CD8-positive, alpha-beta memory T cell (primary cell): ENCODE results near the gene DNAAF5. TPM values are rescaled to one million over a fixed set of nuclear protein-coding genes. Genes with fewer than 3 reads are reported as not detected.

Experiments
- CTCF ChIA-PET: fragments of 350-600 bp; sonication (Branson Sonifier 250); formaldehyde crosslinking; loops from one replicate; lab custom pipeline; 2021; ENCODE audit warnings: antibody characterized with exemption; lab: Charles Lee
- POLR2A ChIA-PET: fragments of 350-600 bp; sonication (Branson Sonifier 250); formaldehyde crosslinking; loops from one replicate; lab custom pipeline; 2021; ENCODE audit warnings: antibody characterized with exemption; lab: Charles Lee
- DNase-seq, 5 donors: peaks; one replicate each; pipeline versions ENCODE4 v3.0.0 to v3.0.0-alpha.2; 2020 to 2022; ENCODE audit warnings: mixed read lengths in 1 of 5
- H3K27ac ChIP-seq: one replicate; pipeline ENCODE4 v1.7.0; 2013; ENCODE audit warnings: low read depth, mild to moderate bottlenecking, low read length, moderate library complexity
- H3K27me3 ChIP-seq: 2 replicates; pipeline ENCODE4 v1.7.0; 2013; ENCODE audit warnings: low read length, mild to moderate bottlenecking; ENCODE audit not compliant: insufficient read depth, poor library complexity, severe bottlenecking
- H3K36me3 ChIP-seq: 2 replicates; pipeline ENCODE4 v1.7.0; 2013; ENCODE audit warnings: mild to moderate bottlenecking, low read length, moderate library complexity; ENCODE audit not compliant: insufficient read depth
- H3K4me1 ChIP-seq: 2 replicates; pipeline ENCODE4 v1.7.0; 2013; ENCODE audit warnings: mild to moderate bottlenecking, low read length, moderate library complexity; ENCODE audit not compliant: insufficient read depth
- H3K4me3 ChIP-seq: 2 replicates; pipeline ENCODE4 v1.7.0; 2013; ENCODE audit warnings: mild to moderate bottlenecking, low read length
- H3K9me3 ChIP-seq: 2 replicates; pipeline ENCODE4 v1.7.0; 2013; ENCODE audit warnings: mild to moderate bottlenecking, low read length
- H3K27ac Mint-ChIP-seq, 8 donors: one replicate each; pipeline ENCODE4 v1.8.0; 2020 to 2021; ENCODE audit warnings: mixed read lengths in 8 of 8, mild to moderate bottlenecking in 6 of 8, inconsistent platforms in 3 of 8, moderate library complexity in 3 of 8
- H3K27me3 Mint-ChIP-seq, 2 donors: one replicate each; pipeline ENCODE4 v1.8.0; 2020 to 2021; ENCODE audit warnings: mixed read lengths in 2 of 2, mild to moderate bottlenecking in 1 of 2, moderate library complexity in 1 of 2
- H3K36me3 Mint-ChIP-seq, 3 donors: one replicate each; pipeline ENCODE4 v1.8.0; 2020 to 2021; ENCODE audit warnings: mixed read lengths in 3 of 3, inconsistent platforms in 1 of 3, mild to moderate bottlenecking in 1 of 3
- H3K4me1 Mint-ChIP-seq, 3 donors: one replicate each; pipeline ENCODE4 v1.8.0; 2020 to 2021; ENCODE audit warnings: mixed read lengths in 3 of 3, inconsistent platforms in 1 of 3, mild to moderate bottlenecking in 1 of 3
- H3K4me3 Mint-ChIP-seq, 7 donors: one replicate each; pipeline ENCODE4 v1.8.0; 2020 to 2021; ENCODE audit warnings: mixed read lengths in 7 of 7, mild to moderate bottlenecking in 6 of 7, moderate library complexity in 4 of 7, inconsistent platforms in 2 of 7
- H3K9me3 Mint-ChIP-seq, 5 donors: one replicate each; pipeline ENCODE4 v1.8.0; 2020 to 2022; ENCODE audit warnings: mixed read lengths in 5 of 5, mild to moderate bottlenecking in 3 of 5, moderate library complexity in 2 of 5, inconsistent platforms in 1 of 5
- polyA plus RNA-seq: library from polyadenylated mRNA; unstranded; fragments of 300-500 nt; fragmentation: Illumina TruSeq; gene quantifications from one replicate; pipeline ENCODE4 v1.2.3, GENCODE V29; 2021
- total RNA-seq, 2 experiments: library from RNA; stranded (reverse); gene quantifications; one replicate each; pipeline ENCODE4 v1.2.3, GENCODE V29; 2021

Gene DNAAF5
- total and polyA plus RNA-seq, 3 experiments from 2014 or later: 4.4 to 48.0 (median 47.3) TPM

DNA sequence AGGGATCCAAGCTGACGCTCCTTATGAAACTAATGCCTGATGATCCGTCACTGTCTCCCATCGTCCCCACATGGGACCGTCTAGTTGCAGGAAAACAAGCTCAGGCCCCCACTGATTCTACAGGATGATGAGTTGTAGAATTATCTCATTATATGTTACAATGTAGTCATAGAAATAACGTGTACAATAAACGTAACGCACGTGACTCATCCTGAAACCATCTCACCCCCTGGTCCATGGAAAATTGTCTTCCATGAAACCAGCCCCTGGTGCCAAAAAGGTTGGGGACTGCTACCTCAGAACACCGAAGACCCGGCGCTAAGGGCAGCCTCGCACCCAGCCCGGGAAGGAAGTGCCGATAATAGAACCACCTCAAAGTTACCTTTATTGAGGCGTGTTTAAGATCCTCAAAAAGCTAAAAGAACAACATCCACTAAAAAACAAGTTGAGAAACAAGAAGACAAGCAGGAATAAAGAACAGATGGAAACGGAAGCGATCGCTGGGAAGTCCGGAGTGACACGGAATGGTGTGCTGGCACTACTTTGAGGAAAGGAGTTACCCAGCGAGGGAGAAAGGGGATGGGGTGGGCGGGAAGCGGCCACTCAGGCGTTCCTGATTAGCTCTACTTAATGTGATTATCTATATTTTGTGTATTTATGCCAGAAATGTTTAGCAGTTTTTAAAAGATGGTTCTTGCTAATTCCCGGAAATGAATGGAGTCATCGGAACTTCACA lies 50.7 kb downstream of the DNAAF5 start:
- DNase-seq: no peak
- Mint-ChIP-seq H3K36me3 (peaks cover 0 to 56% (median 3%) of the 10 kb centered on the region in 3 donors), H3K27me3 (no peaks in the 10 kb centered on the region), H3K9me3 (no peaks in the 10 kb centered on the region), H3K4me1 (no peaks in the 10 kb centered on the region), H3K27ac (no peak overlapping the region), H3K4me3 (no peak overlapping the region)
- Histone ChIP-seq H3K9me3 (no peaks in the 10 kb centered on the region), H3K27ac (no peak overlapping the region), H3K4me3 (no peak overlapping the region), H3K36me3 (no peaks in the 10 kb centered on the region), H3K4me1 (no peaks in the 10 kb centered on the region), H3K27me3 (no peaks in the 10 kb centered on the region)
- CTCF ChIA-PET: interaction anchor here (1.5 kb wide), 1 partner anchor 455 kb away, joined by 5 read pairs; no protein-coding TSS in a partner anchor
- POLR2A ChIA-PET: no interaction called here

DNA sequence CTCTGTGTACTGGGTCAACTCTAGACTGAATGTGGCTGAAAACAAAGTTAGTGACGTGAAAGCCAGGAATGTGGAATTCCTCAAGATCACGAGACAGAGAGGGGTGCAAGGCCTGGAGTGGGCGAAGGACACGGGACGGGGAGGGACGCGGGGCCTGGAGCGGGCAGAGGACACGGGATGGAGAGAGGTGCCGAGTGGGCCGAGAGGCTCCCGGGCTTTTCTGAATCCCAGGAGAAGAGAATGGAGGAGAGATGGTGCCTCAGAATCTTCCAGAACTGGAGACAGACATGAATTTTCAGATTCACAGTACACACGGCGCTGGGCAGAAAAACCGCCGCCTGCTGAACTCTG lies 51.2 kb downstream of the DNAAF5 start:
- Histone ChIP-seq H3K9me3 (no peaks in the 10 kb centered on the region), H3K4me1 (no peaks in the 10 kb centered on the region), H3K27ac (no peak overlapping the region), H3K36me3 (no peaks in the 10 kb centered on the region), H3K27me3 (no peaks in the 10 kb centered on the region), H3K4me3 (no peak overlapping the region)
- ChIA-PET CTCF (interaction anchor here (1.5 kb wide), 1 partner anchor 456 kb away, joined by 5 read pairs; no protein-coding TSS in a partner anchor), POLR2A (no interaction called here)
- Mint-ChIP-seq H3K4me3 (no peak overlapping the region), H3K27ac (no peak overlapping the region), H3K4me1 (no peaks in the 10 kb centered on the region), H3K9me3 (no peaks in the 10 kb centered on the region), H3K36me3 (peaks cover 0 to 55% (median 3%) of the 10 kb centered on the region in 3 donors), H3K27me3 (no peaks in the 10 kb centered on the region)
- DNase-seq: no peak

DNA sequence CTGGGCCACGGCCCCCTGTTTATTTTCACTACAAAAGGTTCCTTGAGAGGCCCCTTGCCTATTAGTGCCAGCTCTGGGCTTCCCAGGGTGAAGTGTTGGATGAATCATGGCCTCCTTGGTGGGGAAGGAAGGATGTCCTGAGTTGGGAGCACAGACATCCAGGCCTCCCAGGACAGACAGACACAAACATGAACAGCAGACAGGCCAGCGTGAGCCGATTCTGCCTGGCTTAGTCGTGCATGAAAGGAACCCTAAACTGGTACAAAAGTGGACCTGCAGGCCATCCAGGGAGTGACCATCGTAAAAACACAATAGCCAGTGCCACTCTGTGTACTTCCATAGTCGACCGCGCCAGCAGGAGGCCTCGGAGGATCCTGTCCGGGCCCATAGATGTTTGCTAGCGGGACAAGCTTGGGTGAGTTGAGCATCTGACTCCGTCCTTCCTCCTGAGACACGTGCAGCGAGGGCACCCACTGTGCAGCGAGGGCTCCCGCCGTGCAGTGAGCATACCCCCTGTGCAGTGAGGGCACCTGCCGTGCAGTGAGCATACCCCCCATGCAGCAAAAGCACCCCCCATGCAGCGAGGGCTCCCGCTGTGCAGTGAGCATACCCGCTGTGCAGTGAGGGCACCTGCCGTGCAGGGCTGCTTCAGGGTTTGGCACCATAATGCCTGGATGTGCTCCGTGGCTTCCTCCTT lies 51.9 kb downstream of the DNAAF5 start:
- Mint-ChIP-seq H3K4me1 (no peaks in the 10 kb centered on the region), H3K4me3 (no peak overlapping the region), H3K9me3 (no peaks in the 10 kb centered on the region), H3K27me3 (no peaks in the 10 kb centered on the region), H3K27ac (no peak overlapping the region), H3K36me3 (peaks cover 0 to 59% (median 3%) of the 10 kb centered on the region in 3 donors)
- no peak for DNase-seq
- POLR2A ChIA-PET: no interaction called here
- no peaks in the 10 kb centered on the region for H3K36me3 ChIP-seq
- no peaks in the 10 kb centered on the region for H3K27me3 ChIP-seq
- H3K4me3 ChIP-seq: no peak overlapping the region
- H3K9me3 ChIP-seq: no peaks in the 10 kb centered on the region
- H3K4me1 ChIP-seq: no peaks in the 10 kb centered on the region
- CTCF ChIA-PET: no interaction called here
- no peak overlapping the region for H3K27ac ChIP-seq

DNA sequence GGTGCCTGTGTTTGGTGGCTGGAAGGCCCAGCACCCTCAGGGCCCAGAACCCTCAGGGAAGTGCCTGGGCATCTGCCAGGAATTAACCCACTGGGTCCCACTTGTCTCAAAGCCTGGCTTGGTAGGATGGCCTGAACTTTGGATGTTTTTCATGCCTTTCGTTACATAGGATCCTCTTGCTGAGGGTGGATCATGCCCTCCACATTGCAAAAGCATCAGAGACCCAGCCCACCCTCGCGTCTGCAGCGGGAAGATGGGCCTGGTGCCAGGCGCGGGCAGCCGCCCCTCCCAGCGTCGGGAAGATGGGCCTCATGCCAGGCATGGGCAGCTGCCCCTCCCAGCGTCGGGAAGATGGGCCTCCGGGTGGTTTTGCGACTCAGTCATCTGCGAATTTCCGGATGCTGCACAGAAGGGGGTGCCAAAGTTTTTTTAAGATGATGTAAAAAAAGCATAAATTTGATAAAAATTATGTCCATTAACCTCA lies 52.5 kb downstream of the DNAAF5 start:
- Histone ChIP-seq H3K9me3 (no peaks in the 10 kb centered on the region), H3K36me3 (no peaks in the 10 kb centered on the region), H3K27ac (no peak overlapping the region), H3K27me3 (no peaks in the 10 kb centered on the region), H3K4me1 (no peaks in the 10 kb centered on the region), H3K4me3 (no peak overlapping the region)
- H3K4me3 Mint-ChIP-seq: no peak overlapping the region
- CTCF ChIA-PET: no interaction called here
- POLR2A ChIA-PET: no interaction called here
- no peaks in the 10 kb centered on the region for H3K9me3 Mint-ChIP-seq
- H3K4me1 Mint-ChIP-seq: no peaks in the 10 kb centered on the region
- H3K27ac Mint-ChIP-seq: no peak overlapping the region
- H3K27me3 Mint-ChIP-seq: no peaks in the 10 kb centered on the region
- DNase-seq: no peak
- H3K36me3 Mint-ChIP-seq: peaks cover 0 to 61% (median 3%) of the 10 kb centered on the region in 3 donors

DNA sequence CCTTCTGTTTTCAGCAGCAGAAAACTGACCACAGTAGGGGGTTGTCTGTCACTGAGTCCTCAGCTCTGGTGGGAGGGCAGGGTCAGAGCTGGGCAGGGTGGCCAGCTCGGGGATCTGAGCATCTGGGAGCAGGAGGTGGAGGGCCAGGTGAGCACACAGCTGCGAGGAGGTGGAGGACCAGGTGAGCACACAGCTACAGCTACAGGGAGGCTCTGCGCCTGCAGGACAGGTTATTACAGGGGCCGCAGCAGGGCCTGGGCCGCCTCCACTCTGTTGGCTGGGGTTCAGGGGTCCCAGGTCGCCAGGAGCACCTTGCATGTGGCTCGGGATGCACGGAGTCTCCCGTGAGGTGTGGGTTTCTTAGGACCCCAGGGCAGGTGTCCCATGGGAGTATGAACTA lies 53.0 kb downstream of the DNAAF5 start:
- H3K27ac Mint-ChIP-seq: no peak overlapping the region

DNA sequence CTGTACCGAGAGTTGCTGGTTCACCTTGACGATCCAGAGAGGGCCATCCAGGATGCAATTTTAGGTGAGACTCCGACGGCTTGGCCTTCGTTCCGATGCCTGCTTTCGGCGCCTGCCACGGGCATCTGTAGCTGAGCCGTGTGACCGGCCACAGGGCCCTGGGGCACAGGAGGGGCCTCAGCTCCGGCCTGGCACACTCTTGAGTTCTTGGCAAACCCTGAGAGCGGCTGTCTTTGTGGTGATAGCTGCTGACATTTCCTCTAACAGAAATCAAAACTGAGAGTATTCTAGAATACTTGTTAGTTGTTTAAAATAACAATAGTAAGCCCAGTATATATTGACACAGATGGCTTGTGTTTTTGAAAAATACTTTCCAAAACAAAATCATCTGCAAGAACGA lies 53.6 kb downstream of the DNAAF5 start:
- Mint-ChIP-seq H3K27ac (peak overlapping the region in 1 of 8 donors; percentile 72), H3K36me3 (peaks cover 0 to 69% (median 6%) of the 10 kb centered on the region in 3 donors), H3K27me3 (no peaks in the 10 kb centered on the region), H3K9me3 (no peaks in the 10 kb centered on the region), H3K4me1 (peaks cover 0 to 2% (median 0%) of the 10 kb centered on the region in 3 donors), H3K4me3 (no peak overlapping the region)
- CTCF ChIA-PET: no interaction called here
- DNase-seq: no peak
- H3K27me3 ChIP-seq: no peaks in the 10 kb centered on the region
- no peak overlapping the region for H3K4me3 ChIP-seq
- no peaks in the 10 kb centered on the region for H3K9me3 ChIP-seq
- POLR2A ChIA-PET: no interaction called here
- H3K27ac ChIP-seq: no peak overlapping the region
- H3K4me1 ChIP-seq: no peaks in the 10 kb centered on the region
- H3K36me3 ChIP-seq: no peaks in the 10 kb centered on the region

More for the DNA sequence above, 53.0 kb downstream of the DNAAF5 start:
- Mint-ChIP-seq H3K36me3 (peaks cover 0 to 66% (median 3%) of the 10 kb centered on the region in 3 donors), H3K9me3 (no peaks in the 10 kb centered on the region), H3K4me1 (no peaks in the 10 kb centered on the region), H3K27me3 (no peaks in the 10 kb centered on the region), H3K4me3 (no peak overlapping the region)
- H3K4me3 ChIP-seq: no peak overlapping the region
- no peaks in the 10 kb centered on the region for H3K4me1 ChIP-seq
- no peak overlapping the region for H3K27ac ChIP-seq
- H3K36me3 ChIP-seq: no peaks in the 10 kb centered on the region
- ChIA-PET CTCF (no interaction called here), POLR2A (no interaction called here)
- H3K27me3 ChIP-seq: no peaks in the 10 kb centered on the region
- H3K9me3 ChIP-seq: no peaks in the 10 kb centered on the region
- DNase-seq: no peak

DNA sequence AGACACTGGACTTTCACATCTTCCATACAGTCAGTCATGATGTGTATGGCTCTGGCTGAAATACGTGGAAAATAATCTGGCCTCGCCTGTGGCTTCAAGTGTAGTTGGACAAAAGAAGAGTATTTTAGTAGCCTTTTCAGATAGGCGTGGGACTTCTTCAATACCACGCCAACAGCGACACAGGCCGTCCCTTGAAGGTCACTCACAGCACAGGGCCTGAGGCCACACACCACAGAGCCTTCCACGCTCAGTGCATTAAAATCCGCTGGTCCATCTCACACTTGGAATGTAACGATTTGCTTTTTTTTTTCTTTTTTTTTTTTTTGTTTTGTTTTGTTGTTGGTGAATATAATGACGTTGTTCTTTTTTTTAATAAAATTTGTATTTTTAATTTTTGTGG lies 54.0 kb downstream of the DNAAF5 start:
- DNase-seq: no peak
- Histone ChIP-seq H3K4me1 (no peaks in the 10 kb centered on the region), H3K36me3 (no peaks in the 10 kb centered on the region), H3K9me3 (no peaks in the 10 kb centered on the region), H3K27ac (no peak overlapping the region), H3K4me3 (no peak overlapping the region), H3K27me3 (no peaks in the 10 kb centered on the region)
- Mint-ChIP-seq H3K4me1 (peaks cover 0 to 3% (median 0%) of the 10 kb centered on the region in 3 donors), H3K9me3 (no peaks in the 10 kb centered on the region), H3K27me3 (no peaks in the 10 kb centered on the region), H3K27ac (peak overlapping the region in 1 of 8 donors; percentile 24), H3K4me3 (no peak overlapping the region), H3K36me3 (peaks cover 0 to 71% (median 7%) of the 10 kb centered on the region in 3 donors)
- CTCF ChIA-PET: no interaction called here
- POLR2A ChIA-PET: no interaction called here

DNA sequence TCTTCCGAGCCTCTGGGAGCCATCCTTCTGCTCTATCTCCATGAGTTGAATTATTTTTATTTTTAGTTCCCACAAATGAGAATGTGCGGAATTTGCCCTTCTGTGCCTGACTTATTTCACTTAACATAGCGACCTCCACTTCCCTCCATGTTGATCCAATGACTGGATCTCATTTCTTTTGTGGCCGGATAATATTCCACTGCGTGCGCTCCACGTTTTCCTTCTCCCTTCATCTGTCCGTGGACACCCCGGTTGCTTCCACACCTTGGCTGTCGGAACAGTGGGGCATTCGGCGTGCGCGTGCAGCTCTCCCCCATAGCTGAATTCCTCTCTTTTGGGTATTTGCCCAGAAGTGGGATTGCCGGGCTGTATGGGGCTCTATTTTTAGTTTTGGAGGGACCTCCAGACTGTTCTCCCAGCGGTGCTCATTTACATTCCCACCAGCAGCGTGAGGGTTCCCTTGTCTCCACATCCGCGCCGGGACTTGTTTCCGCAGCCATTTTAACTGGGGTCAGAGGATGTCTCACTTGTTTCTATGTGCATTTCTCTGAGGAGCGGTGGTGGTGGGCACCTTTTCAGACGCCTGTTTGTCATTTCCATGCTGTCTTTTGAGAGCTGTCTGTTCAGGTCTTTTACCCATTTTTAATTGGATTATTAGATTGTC lies 54.8 kb downstream of the DNAAF5 start:
- Histone ChIP-seq H3K27me3 (no peaks in the 10 kb centered on the region), H3K9me3 (no peaks in the 10 kb centered on the region), H3K36me3 (no peaks in the 10 kb centered on the region), H3K4me1 (no peaks in the 10 kb centered on the region), H3K4me3 (no peak overlapping the region), H3K27ac (no peak overlapping the region)
- peaks cover 0 to 3% (median 0%) of the 10 kb centered on the region in 3 donors for H3K4me1 Mint-ChIP-seq
- DNase-seq: no peak
- ChIA-PET POLR2A (no interaction called here), CTCF (interaction anchor here (1.0 kb wide), 1 partner anchor 90 kb away, joined by 5 read pairs; no protein-coding TSS in a partner anchor)
- peaks cover 0 to 68% (median 7%) of the 10 kb centered on the region in 3 donors for H3K36me3 Mint-ChIP-seq
- H3K9me3 Mint-ChIP-seq: no peaks in the 10 kb centered on the region
- peak overlapping the region in 3 of 8 donors; percentile 13 to 89 (median 33) for H3K27ac Mint-ChIP-seq
- H3K27me3 Mint-ChIP-seq: no peaks in the 10 kb centered on the region
- H3K4me3 Mint-ChIP-seq: no peak overlapping the region
